HepG2 (cell line): ENCODE results near the gene SLC9A5. TPM values are rescaled to one million over a fixed set of nuclear protein-coding genes. Genes with fewer than 3 reads are reported as not detected.

Experiments
- ARNTL ChIP-seq: sonication (generic); formaldehyde crosslinking; IDR thresholded peaks from 2 replicates; pipeline ENCODE4 v1.4.0; 2020; ENCODE audit warnings: mild to moderate bottlenecking, missing genetic modification reagents
- CERS6 ChIP-seq: sonication (generic); formaldehyde crosslinking; IDR thresholded peaks from 2 replicates; pipeline ENCODE4 v1.5.0; 2020; ENCODE audit warnings: missing genetic modification reagents
- DNMT1 ChIP-seq: sonication (generic); formaldehyde crosslinking; IDR thresholded peaks from 2 replicates; pipeline ENCODE4 v1.5.1; 2020; ENCODE audit warnings: mild to moderate bottlenecking, missing genetic modification reagents
- EED ChIP-seq: sonication (generic); formaldehyde crosslinking; IDR thresholded peaks from 2 replicates; pipeline ENCODE4 v1.5.0; 2020; ENCODE audit warnings: mild to moderate bottlenecking, missing genetic modification reagents
- EP300 ChIP-seq, 3 experiments: sonication (generic) in 1 of 3; formaldehyde crosslinking in 1 of 3; IDR thresholded peaks; 2 replicates each; pipeline versions ENCODE4 v1.5.1 to v1.6.1; 2011 to 2020; ENCODE audit warnings: low read depth in 2 of 3, low read length in 2 of 3, borderline replicate concordance in 1 of 3, improper control_type of control experiment in 1 of 3, mild to moderate bottlenecking in 1 of 3, missing genetic modification reagents in 1 of 3, moderate library complexity in 1 of 3
- MAFG ChIP-seq: sonication (generic); formaldehyde crosslinking; IDR thresholded peaks from 2 replicates; pipeline ENCODE4 v1.5.1; 2020; ENCODE audit warnings: mild to moderate bottlenecking, missing genetic modification reagents
- NFE2L2 ChIP-seq: fragments of 150-350 bp; IDR thresholded peaks from 2 replicates; pipeline ENCODE4 v1.6.1; 2014; ENCODE audit warnings: low read length
- PAX8 ChIP-seq: sonication (generic); formaldehyde crosslinking; IDR thresholded peaks from 2 replicates; pipeline ENCODE4 v1.8.0; 2022; ENCODE audit warnings: mild to moderate bottlenecking, missing genetic modification reagents, borderline replicate concordance
- POLR2AphosphoS5 ChIP-seq: IDR thresholded peaks from 2 replicates; pipeline ENCODE4 v1.6.1; 2012; ENCODE audit warnings: low read depth, low read length
- SATB2 ChIP-seq: sonication (generic); formaldehyde crosslinking; IDR thresholded peaks from 2 replicates; pipeline ENCODE4 v1.5.0; 2020; ENCODE audit warnings: missing genetic modification reagents
- SMARCE1 ChIP-seq: fragments of 450-650 bp; IDR thresholded peaks from 2 replicates; pipeline ENCODE4 v1.6.1; 2017; ENCODE audit warnings: borderline replicate concordance
- SRSF1 ChIP-seq: fragments of 200-400 bp; formaldehyde crosslinking; optimal IDR thresholded peaks from 2 replicates; pipeline ENCODE3; 2017; ENCODE audit warnings: mild to moderate bottlenecking, low read depth, low read length, moderate library complexity
- TP53 ChIP-seq: sonication (generic); formaldehyde crosslinking; conservative IDR thresholded peaks from 2 replicates; pipeline ENCODE4 v1.4.0; 2020; ENCODE audit warnings: missing genetic modification reagents
- YEATS2 ChIP-seq: sonication (generic); formaldehyde crosslinking; IDR thresholded peaks from 2 replicates; pipeline ENCODE4 v1.4.0; 2020; ENCODE audit warnings: missing genetic modification reagents, borderline replicate concordance
- YY1 ChIP-seq: IDR thresholded peaks from 2 replicates; pipeline ENCODE4 v1.6.1; 2011; ENCODE audit warnings: low read length, low read depth, moderate library complexity, mild to moderate bottlenecking; ENCODE audit not compliant: insufficient read depth, insufficient replicate concordance
- ZNF160 ChIP-seq: sonication (generic); formaldehyde crosslinking; IDR thresholded peaks from 2 replicates; pipeline ENCODE4 v1.8.0; 2022; ENCODE audit warnings: mild to moderate bottlenecking, inconsistent platforms, missing genetic modification reagents
- ZNF350 ChIP-seq: sonication (generic); formaldehyde crosslinking; IDR thresholded peaks from 2 replicates; pipeline ENCODE4 v1.4.0; 2020; ENCODE audit warnings: mild to moderate bottlenecking, low read depth, missing genetic modification reagents, borderline replicate concordance
- ZNF543 ChIP-seq: sonication (generic); formaldehyde crosslinking; IDR thresholded peaks from 2 replicates; pipeline ENCODE4 v1.4.0; 2020; ENCODE audit warnings: mild to moderate bottlenecking, missing genetic modification reagents
- ZNF781 ChIP-seq: sonication (generic); formaldehyde crosslinking; IDR thresholded peaks from 2 replicates; pipeline ENCODE4 v1.5.1; 2020; ENCODE audit warnings: borderline replicate concordance, mild to moderate bottlenecking, missing genetic modification reagents; ENCODE audit errors: not compliant biosample characterization
- ZNF83 ChIP-seq: sonication (generic); formaldehyde crosslinking; IDR thresholded peaks from 2 replicates; pipeline ENCODE4 v1.4.0; 2020; ENCODE audit warnings: missing genetic modification reagents, mild to moderate bottlenecking, borderline replicate concordance
- ZNF879 ChIP-seq: sonication (generic); formaldehyde crosslinking; IDR thresholded peaks from 2 replicates; pipeline ENCODE4 v1.8.1; 2023; ENCODE audit warnings: missing genetic modification reagents
- ZNF891 ChIP-seq: sonication (generic); formaldehyde crosslinking; IDR thresholded peaks from 2 replicates; pipeline ENCODE4 v1.5.0; 2020; ENCODE audit warnings: mild to moderate bottlenecking, missing genetic modification reagents
- ZSCAN12 ChIP-seq: sonication (generic); formaldehyde crosslinking; IDR thresholded peaks from 2 replicates; pipeline ENCODE4 v1.9.0; 2021; ENCODE audit warnings: mild to moderate bottlenecking, missing genetic modification reagents
- polyA plus RNA-seq, 8 experiments: library from polyadenylated mRNA; depleted of rRNA in 3 of 8; stranded (reverse) in 7 of 8; unstranded in 1 of 8; fragments of >200 nt; fragmentation: Illumina TruSeq in 4 of 8; extraction: Trizol in 4 of 8; gene quantifications; 2 replicates each; pipeline versions ENCODE4 v1.2.1 to v1.2.3, GENCODE V29; 2011 to 2016; ENCODE audit warnings: low read depth in 4 of 8, missing spikeins in 1 of 8, mixed read lengths in 1 of 8; ENCODE audit not compliant: insufficient read depth in 1 of 8
- total RNA-seq, 5 experiments: library from RNA; depleted of rRNA; stranded (reverse); fragments of >200 nt; fragmentation: Illumina TruSeq; extraction: Trizol; gene quantifications; 2 replicates each; pipeline ENCODE4 v1.2.3, GENCODE V29; 2016; ENCODE audit warnings: low read depth in 1 of 5
- TF ChIP-seq, protein P1 (sequence below): IDR thresholded peaks from 2 replicates; pipeline ENCODE4 v1.6.1; 2016; ENCODE audit warnings: mild to moderate bottlenecking, missing biosample characterization, missing genetic modification reagents
- TF ChIP-seq, protein P2 (sequence below): sonication (generic); formaldehyde crosslinking; IDR thresholded peaks from 2 replicates; pipeline ENCODE4 v1.4.0; 2020; ENCODE audit warnings: missing genetic modification reagents
- TF ChIP-seq, protein P3 (sequence below): sonication (generic); formaldehyde crosslinking; conservative IDR thresholded peaks from 2 replicates; pipeline ENCODE4 v1.4.0; 2020; ENCODE audit warnings: missing genetic modification reagents

The SLC9A5 gene
- total and polyA plus RNA-seq, 2 of the 13 experiments (the other 11 are each of a cell fraction or from before 2014, with no cell fraction given), result 0.58 to 1.4 TPM

GRCh38 chr16:67226804-67227566, 21.8 kb upstream of the SLC9A5 start, which contains the start of gene TMEM208 (continued):
- TF ChIP-seq, protein P1, sequence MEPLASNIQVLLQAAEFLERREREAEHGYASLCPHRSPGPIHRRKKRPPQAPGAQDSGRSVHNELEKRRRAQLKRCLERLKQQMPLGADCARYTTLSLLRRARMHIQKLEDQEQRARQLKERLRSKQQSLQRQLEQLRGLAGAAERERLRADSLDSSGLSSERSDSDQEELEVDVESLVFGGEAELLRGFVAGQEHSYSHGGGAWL (CRISPR knock-in tag), result no peak; the same call in 1 of the 2 replicates
- TF ChIP-seq YEATS2 (CRISPR knock-in tag), result peak; percentile 100
- TF ChIP-seq TP53, result peak; percentile 77; the same call in 1 of the 2 replicates
- peak; percentile 93 for TF ChIP-seq POLR2AphosphoS5
- TF ChIP-seq SATB2 (CRISPR knock-in tag), result peak; percentile 67; the same call in 1 of the 2 replicates
- TF ChIP-seq DNMT1, result no peak; the same call in 1 of the 2 replicates
- TF ChIP-seq EED (CRISPR knock-in tag), result no peak
- peak; percentile 30 to 45; a peak in 2 of 4 replicates for TF ChIP-seq EP300 (IDR thresholded peaks at IDR 0.05; ENCODE audit: low read depth in 2 of 2, low read length in 2 of 2)
- peak; percentile 8; the same call in 1 of the 2 replicates for TF ChIP-seq EP300 (CRISPR knock-in tag; IDR thresholded peaks at IDR 0.05; ENCODE audit: borderline replicate concordance)
- TF ChIP-seq, protein P2, sequence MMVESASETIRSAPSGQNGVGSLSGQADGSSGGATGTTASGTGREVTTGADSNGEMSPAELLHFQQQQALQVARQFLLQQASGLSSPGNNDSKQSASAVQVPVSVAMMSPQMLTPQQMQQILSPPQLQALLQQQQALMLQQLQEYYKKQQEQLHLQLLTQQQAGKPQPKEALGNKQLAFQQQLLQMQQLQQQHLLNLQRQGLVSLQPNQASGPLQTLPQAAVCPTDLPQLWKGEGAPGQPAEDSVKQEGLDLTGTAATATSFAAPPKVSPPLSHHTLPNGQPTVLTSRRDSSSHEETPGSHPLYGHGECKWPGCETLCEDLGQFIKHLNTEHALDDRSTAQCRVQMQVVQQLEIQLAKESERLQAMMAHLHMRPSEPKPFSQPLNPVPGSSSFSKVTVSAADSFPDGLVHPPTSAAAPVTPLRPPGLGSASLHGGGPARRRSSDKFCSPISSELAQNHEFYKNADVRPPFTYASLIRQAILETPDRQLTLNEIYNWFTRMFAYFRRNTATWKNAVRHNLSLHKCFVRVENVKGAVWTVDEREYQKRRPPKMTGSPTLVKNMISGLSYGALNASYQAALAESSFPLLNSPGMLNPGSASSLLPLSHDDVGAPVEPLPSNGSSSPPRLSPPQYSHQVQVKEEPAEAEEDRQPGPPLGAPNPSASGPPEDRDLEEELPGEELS (CRISPR knock-in tag), result peak; percentile 82
- TF ChIP-seq ZNF160 (CRISPR knock-in tag), result peak; percentile 65; the same call in 1 of the 2 replicates
- TF ChIP-seq NFE2L2, result no peak
- no peak for TF ChIP-seq CERS6 (CRISPR knock-in tag)
- TF ChIP-seq MAFG (CRISPR knock-in tag), result no peak
- TF ChIP-seq SRSF1, result peak; percentile 87
- peak; percentile 100 for TF ChIP-seq ZNF350 (CRISPR knock-in tag)
- TF ChIP-seq ZNF879 (CRISPR knock-in tag), result no peak
- peak; percentile 59; the same call in 1 of the 2 replicates for TF ChIP-seq ZNF543 (CRISPR knock-in tag)
- no peak for TF ChIP-seq SMARCE1
- TF ChIP-seq ZNF891 (CRISPR knock-in tag), result peak; percentile 78
- TF ChIP-seq ARNTL (CRISPR knock-in tag), result peak; percentile 59
- no peak for TF ChIP-seq ZSCAN12 (CRISPR knock-in tag)
- TF ChIP-seq PAX8 (CRISPR knock-in tag), result no peak
- TF ChIP-seq, protein P3, sequence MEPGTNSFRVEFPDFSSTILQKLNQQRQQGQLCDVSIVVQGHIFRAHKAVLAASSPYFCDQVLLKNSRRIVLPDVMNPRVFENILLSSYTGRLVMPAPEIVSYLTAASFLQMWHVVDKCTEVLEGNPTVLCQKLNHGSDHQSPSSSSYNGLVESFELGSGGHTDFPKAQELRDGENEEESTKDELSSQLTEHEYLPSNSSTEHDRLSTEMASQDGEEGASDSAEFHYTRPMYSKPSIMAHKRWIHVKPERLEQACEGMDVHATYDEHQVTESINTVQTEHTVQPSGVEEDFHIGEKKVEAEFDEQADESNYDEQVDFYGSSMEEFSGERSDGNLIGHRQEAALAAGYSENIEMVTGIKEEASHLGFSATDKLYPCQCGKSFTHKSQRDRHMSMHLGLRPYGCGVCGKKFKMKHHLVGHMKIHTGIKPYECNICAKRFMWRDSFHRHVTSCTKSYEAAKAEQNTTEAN, result peak; percentile 82
- no peak for TF ChIP-seq ZNF83
- TF ChIP-seq YY1, result peak; percentile 92
- peak; percentile 38 for TF ChIP-seq ZNF781 (CRISPR knock-in tag)
